Stromal cell of bone marrow (primary cell): ENCODE measurements around the gene HCN2.
"Not testable (repeated sequence)": the region's sequence is repeated elsewhere in the genome, so short reads cannot be mapped to it uniquely, and the experiment has no call there.

Source experiments
- DNase-seq: peaks from one replicate; pipeline ENCODE4 v3.0.0-alpha.2; 2012; ENCODE audit warnings: low read depth

Gene HCN2

GRCh38 chr19:571566-571974 lies 18.1 kb upstream of the HCN2 start:
- DNase-seq = no peak

GRCh38 chr19:572140-572742 lies 17.4 kb upstream of the HCN2 start, which contains the start of gene BSG:
TSS of gene BSG (plus strand) at chr19:572596. CDS start at chr19:572635, 39 bp downstream.
- DNase-seq = peak; percentile 92

- DNase-seq = no peak
Measured at GRCh38 chr19:572743-573518, 16.8 kb upstream of the HCN2 start.

GRCh38 chr19:573519-573825 lies 16.2 kb upstream of the HCN2 start:
- no peak for DNase-seq

- no peak for DNase-seq
Measured at GRCh38 chr19:574658-575526, 14.8 kb upstream of the HCN2 start.

GRCh38 chr19:575527-576506 lies 13.9 kb upstream of the HCN2 start:
- no peak for DNase-seq

GRCh38 chr19:576768-577438 lies 12.8 kb upstream of the HCN2 start:
- no peak for DNase-seq

- no peak for DNase-seq
Measured at GRCh38 chr19:577439-578392, 12.0 kb upstream of the HCN2 start.

- no peak for DNase-seq
Measured at GRCh38 chr19:579111-579841, 10.4 kb upstream of the HCN2 start.

GRCh38 chr19:579842-580155 lies 9.9 kb upstream of the HCN2 start:
- DNase-seq = no peak

- no peak for DNase-seq
Measured at GRCh38 chr19:580274-580835, 9.3 kb upstream of the HCN2 start.

GRCh38 chr19:581399-582111 lies 8.1 kb upstream of the HCN2 start:
- no peak for DNase-seq

- DNase-seq = no peak
Measured at GRCh38 chr19:582497-583197, 7.0 kb upstream of the HCN2 start.

- no peak for DNase-seq
Measured at GRCh38 chr19:583198-583967, 6.3 kb upstream of the HCN2 start.

GRCh38 chr19:583968-584239 lies 5.8 kb upstream of the HCN2 start:
- no peak for DNase-seq

GRCh38 chr19:584240-585001 lies 5.3 kb upstream of the HCN2 start:
- no peak for DNase-seq

GRCh38 chr19:585146-585545 lies 4.5 kb upstream of the HCN2 start:
- DNase-seq = not testable (repeated sequence)
